Panc1 (cell line): ENCODE data around the gene ABTB2. TPM values are rescaled to one million over a fixed set of nuclear protein-coding genes. Genes with fewer than 3 reads are reported as not detected.

Source experiments
- ATAC-seq: fragments of 200-7000 bp; cut with Tn5 transposase; 2 replicates; pipeline ENCODE4 v1.9.1; 2020; ENCODE audit warnings: mild to moderate bottlenecking, moderate library complexity
- BruUV-seq: library from RNA; stranded (reverse); fragments of 400-500 nt; replicated peaks from 2 replicates; lab custom pipeline; 2021; lab: Mats Ljungman, UMichigan
- CTCF ChIA-PET: fragments of 300-600 bp; sonication (Branson Sonifier 250); formaldehyde crosslinking; loops from one replicate; lab custom pipeline; 2022; ENCODE audit warnings: antibody characterized with exemption; lab: Charles Lee
- POLR2A ChIA-PET: fragments of 300-600 bp; sonication (Branson Sonifier 250); formaldehyde crosslinking; loops from one replicate; lab custom pipeline; 2022; ENCODE audit warnings: antibody characterized with exemption; lab: Charles Lee
- DNase-seq: peaks from one replicate; pipeline ENCODE4 v3.0.0-alpha.2; 2010; ENCODE audit warnings: low read depth, low spot score
- H3K27ac ChIP-seq: 2 replicates; pipeline ENCODE4 v1.5.1; 2011; ENCODE audit warnings: mild to moderate bottlenecking, low read length, inconsistent platforms
- H3K27me3 ChIP-seq: fragments of 200-500 bp; sonication (Bioruptor generic); 2 replicates; pipeline ENCODE4 v1.6.0; 2014; ENCODE audit warnings: low read length, inconsistent platforms; ENCODE audit not compliant: control insufficient read depth, insufficient read depth
- H3K36me3 ChIP-seq: fragments of 200-500 bp; sonication (Bioruptor generic); 2 replicates; pipeline ENCODE4 v1.5.1; 2014; ENCODE audit warnings: inconsistent platforms, mild to moderate bottlenecking, low read length, moderate library complexity; ENCODE audit not compliant: control insufficient read depth, insufficient read depth
- H3K4me1 ChIP-seq: 2 replicates; pipeline ENCODE4 v1.5.1; 2011; ENCODE audit warnings: inconsistent platforms, mild to moderate bottlenecking, low read length, moderate library complexity; ENCODE audit not compliant: control insufficient read depth, insufficient read depth
- H3K4me3 ChIP-seq, 2 experiments: 2 replicates each; pipeline ENCODE4 v1.5.1; 2011 to 2012; ENCODE audit warnings: low read depth in 2 of 2, low read length in 2 of 2, mild to moderate bottlenecking in 2 of 2, inconsistent platforms in 1 of 2, moderate library complexity in 1 of 2
- H3K9me3 ChIP-seq: fragments of 200-500 bp; sonication (Bioruptor generic); 2 replicates; pipeline ENCODE4 v1.5.1; 2014; ENCODE audit warnings: low read depth, mild to moderate bottlenecking, inconsistent platforms, low read length, moderate library complexity; ENCODE audit not compliant: control insufficient read depth, insufficient read depth
- CTCF ChIP-seq: fragments of 450-650 bp; IDR thresholded peaks from 2 replicates; pipeline ENCODE4 v1.5.1; 2017; ENCODE audit warnings: mild to moderate bottlenecking
- POLR2AphosphoS5 ChIP-seq: IDR thresholded peaks from 2 replicates; pipeline ENCODE4 v1.6.1; 2012; ENCODE audit warnings: mild to moderate bottlenecking, low read depth, low read length, moderate library complexity
- REST ChIP-seq, 2 experiments: IDR thresholded peaks; 2 replicates each; pipeline ENCODE4 v1.6.1; 2011 to 2012; ENCODE audit warnings: low read depth in 2 of 2, control low read depth in 1 of 2, low read length in 1 of 2, mild to moderate bottlenecking in 1 of 2, moderate library complexity in 1 of 2; ENCODE audit not compliant: insufficient read depth in 1 of 2
- SIN3A ChIP-seq: IDR thresholded peaks from 2 replicates; pipeline ENCODE4 v1.6.1; 2012; ENCODE audit warnings: low read depth, mild to moderate bottlenecking, low read length, moderate library complexity, borderline replicate concordance; ENCODE audit not compliant: insufficient read depth
- TCF7L2 ChIP-seq: IDR thresholded peaks from 2 replicates; pipeline ENCODE4 v1.6.1; 2011; ENCODE audit warnings: mild to moderate bottlenecking, low read depth, low read length, inconsistent platforms
- in situ Hi-C: cut with HindIII; loops from 2 replicates; pipeline ENCODE4 v1.10.0; 2016; ENCODE audit warnings: low sequenced_read_pairs, low pct_unique_long_range_greater_than_20kb
- intact Hi-C: fragments of 100-400 bp; cut with micrococcal nuclease; formaldehyde crosslinking; loops from one replicate; pipeline ENCODE4 v1.10.0; 2022; ENCODE audit not compliant: unreplicated experiment
- total RNA-seq: library from RNA; stranded (reverse); gene quantifications from one replicate; pipeline ENCODE4 v1.2.1, GENCODE V29; 2021; ENCODE audit not compliant: unreplicated experiment

The ABTB2 gene
- total RNA-seq, 1 experiment from 2014 or later: 22.7 TPM

GRCh38 chr11:34313099-34313517, 44.7 kb downstream of the ABTB2 start:
- Histone ChIP-seq H3K4me1 (peaks cover 8% of the 10 kb centered on the region), H3K9me3 (no peaks in the 10 kb centered on the region), H3K27ac (no peak overlapping the region), H3K4me3 (no peak overlapping the region), H3K36me3 (no peaks in the 10 kb centered on the region), H3K27me3 (no peaks in the 10 kb centered on the region)
- intact Hi-C loops (no loop called here), in situ Hi-C loops (no loop called here)
- no peak for TF ChIP-seq TCF7L2
- no peak for TF ChIP-seq POLR2AphosphoS5
- TF ChIP-seq REST (IDR thresholded peaks at IDR 0.05; ENCODE audit: insufficient read depth in 1 of 2, low read depth in 2 of 2, low read length in 1 of 2): no peak
- TF ChIP-seq CTCF: no peak
- TF ChIP-seq SIN3A: no peak
- ATAC-seq (no peak), DNase-seq (no peak)
- CTCF ChIA-PET: no interaction called here
- POLR2A ChIA-PET: interaction anchor here (0.6 kb wide), 1 partner anchor 13 kb away, joined by 8 read pairs; no protein-coding TSS in a partner anchor
- BruUV-seq: no TSS peak

- Histone ChIP-seq H3K36me3 (no peaks in the 10 kb centered on the region), H3K4me3 (no peak overlapping the region), H3K9me3 (no peaks in the 10 kb centered on the region), H3K4me1 (peaks cover 6% of the 10 kb centered on the region; the same call in 1 of the 2 replicates), H3K27ac (no peak overlapping the region), H3K27me3 (no peaks in the 10 kb centered on the region)
- BruUV-seq: no TSS peak
- intact Hi-C loops: no loop called here
- no peak for TF ChIP-seq SIN3A
- no peak for TF ChIP-seq REST (IDR thresholded peaks at IDR 0.05; ENCODE audit: insufficient read depth in 1 of 2, low read depth in 2 of 2, low read length in 1 of 2)
- TF ChIP-seq TCF7L2: no peak
- TF ChIP-seq POLR2AphosphoS5: no peak
- no peak for TF ChIP-seq CTCF
- CTCF ChIA-PET: no interaction called here
- no peak for ATAC-seq
- DNase-seq: no peak
- POLR2A ChIA-PET: no interaction called here
- in situ Hi-C loops: no loop called here
Observed at GRCh38 chr11:34311126-34311525, 46.7 kb downstream of the ABTB2 start.
